ENCODE results near the gene NPAS3. TPM values are rescaled to one million over a fixed set of nuclear protein-coding genes. Genes with fewer than 3 reads are reported as not detected.

NPAS3 gene
- total RNA-seq, 6 experiments from 2014 or later = 0.11 to 0.83 (median 0.21) TPM; not detected in 2

- intact Hi-C loops (cut with DNase I) = no loop called here
- DNase-seq = no peak
- Histone ChIP-seq H3K9me3 (no peaks in the 10 kb centered on the region), H3K4me1 (no peaks in the 10 kb centered on the region), H3K36me3 (no peaks in the 10 kb centered on the region), H3K4me3 (no peak overlapping the region), H3K27me3 (no peaks in the 10 kb centered on the region), H3K27ac (no peak overlapping the region)
- TF ChIP-seq POLR2A (IDR thresholded peaks at IDR 0.05) (no peak), CTCF (IDR thresholded peaks at IDR 0.05) (no peak)
- WGBS (ENCODE audit: insufficient coverage, low coverage, low lambda C conversion rate, missing lambda C conversion rate) = 59% methylated on average over 11 of the region's 11 CpGs
- no peak for ATAC-seq
These were observed 392.7 kb downstream of the NPAS3 start for GRCh38 chr14:33331176-33331949.

DNA sequence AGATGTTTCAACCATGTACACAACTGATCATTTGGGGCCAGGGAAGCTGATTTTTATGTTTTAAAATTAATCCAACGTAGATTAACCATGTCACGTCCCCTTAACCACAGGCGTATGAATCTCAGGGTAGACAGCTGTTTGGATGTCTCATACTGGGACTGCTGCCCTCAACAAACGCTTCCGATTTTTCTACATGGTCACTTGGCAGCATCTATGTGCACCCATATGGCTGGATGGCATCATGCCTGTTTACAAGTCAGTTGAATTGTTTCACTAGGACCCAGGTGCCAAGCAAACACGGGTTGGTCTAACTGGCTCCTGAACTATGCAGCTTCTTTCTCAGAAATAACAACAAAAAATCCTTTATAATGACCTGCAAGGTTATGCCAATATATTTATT, 393.8 kb downstream of the NPAS3 start:
- Histone ChIP-seq H3K36me3 (no peaks in the 10 kb centered on the region), H3K4me1 (no peaks in the 10 kb centered on the region), H3K9me3 (no peaks in the 10 kb centered on the region), H3K27ac (no peak overlapping the region), H3K27me3 (no peaks in the 10 kb centered on the region), H3K4me3 (no peak overlapping the region)
- intact Hi-C loops (cut with DNase I) = no loop called here
- 55% methylated on average over 3 of the region's 6 CpGs for WGBS (ENCODE audit: insufficient coverage, low coverage, low lambda C conversion rate, missing lambda C conversion rate)
- TF ChIP-seq POLR2A (IDR thresholded peaks at IDR 0.05) (no peak), CTCF (IDR thresholded peaks at IDR 0.05) (no peak)
- DNase-seq (no peak), ATAC-seq (no peak)

DNA sequence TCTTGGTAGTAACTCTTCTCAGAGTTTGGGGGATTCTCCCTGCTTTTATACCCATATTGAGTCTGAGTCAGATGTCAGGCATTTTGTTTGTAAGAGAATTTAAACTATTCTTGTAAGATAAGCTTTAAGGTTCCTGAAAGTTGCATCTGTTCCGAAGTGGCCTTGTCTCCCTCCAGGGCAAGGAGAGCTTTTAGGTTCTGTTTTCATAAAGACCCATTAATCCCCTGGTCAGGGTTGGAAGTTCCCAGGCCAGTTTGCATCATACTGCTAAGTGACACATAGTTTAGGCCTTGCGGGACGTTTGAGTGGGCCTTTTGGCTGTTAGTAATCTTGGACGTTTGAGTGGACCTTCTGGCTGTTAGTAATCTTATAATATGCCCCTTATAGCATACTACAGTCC, 396.7 kb downstream of the NPAS3 start:
- no peaks in the 10 kb centered on the region for H3K9me3 ChIP-seq
- WGBS (ENCODE audit: insufficient coverage, low coverage, low lambda C conversion rate, missing lambda C conversion rate) = 31% methylated on average over 4 of the region's 4 CpGs
- DNase-seq (no peak), ATAC-seq (no peak)
- no peak overlapping the region for H3K27ac ChIP-seq
- intact Hi-C loops (cut with DNase I) = no loop called here
- no peak overlapping the region for H3K4me3 ChIP-seq
- H3K4me1 ChIP-seq = no peaks in the 10 kb centered on the region
- H3K36me3 ChIP-seq = no peaks in the 10 kb centered on the region
- H3K27me3 ChIP-seq = no peaks in the 10 kb centered on the region
- TF ChIP-seq POLR2A (IDR thresholded peaks at IDR 0.05) (no peak), CTCF (IDR thresholded peaks at IDR 0.05) (no peak)

DNA sequence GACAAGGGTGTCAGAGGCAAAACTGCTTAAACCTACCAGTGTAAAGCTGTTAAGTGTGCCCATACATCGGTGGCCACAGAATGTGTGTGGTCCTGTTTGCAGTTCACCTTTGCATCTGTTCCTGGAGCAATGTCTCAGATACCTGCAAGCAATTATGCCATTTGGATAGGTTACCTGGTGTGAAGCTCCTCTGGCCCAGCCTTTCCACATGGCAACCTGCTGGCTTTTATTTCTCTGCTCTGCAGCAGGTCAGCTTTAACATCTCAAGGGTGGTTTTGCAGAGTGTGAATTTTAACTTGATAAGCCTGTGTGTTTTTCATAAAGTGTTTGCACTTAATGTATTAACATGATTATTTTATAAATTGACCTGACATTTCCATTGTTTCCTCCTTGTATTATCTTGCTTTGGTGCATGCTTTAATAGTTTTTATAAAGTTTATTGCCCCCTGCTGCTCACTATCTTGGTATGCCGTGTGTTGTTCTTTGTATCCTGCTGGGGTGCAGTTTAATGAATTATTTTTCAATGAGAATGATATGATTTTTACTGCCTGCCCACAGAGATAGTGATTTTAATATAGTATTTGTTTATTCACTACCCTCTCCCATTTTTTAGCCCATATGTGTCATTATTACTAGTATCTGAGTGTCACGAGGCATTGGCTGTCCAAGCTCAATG, 403.8 kb downstream of the NPAS3 start:
- no peak overlapping the region for H3K27ac ChIP-seq
- no peaks in the 10 kb centered on the region for H3K27me3 ChIP-seq
- no peaks in the 10 kb centered on the region for H3K4me1 ChIP-seq
- ATAC-seq = no peak
- H3K9me3 ChIP-seq = no peaks in the 10 kb centered on the region
- no peak for TF ChIP-seq CTCF (IDR thresholded peaks at IDR 0.05)
- H3K36me3 ChIP-seq = no peaks in the 10 kb centered on the region
- DNase-seq = no peak
- intact Hi-C loops (cut with DNase I) = no loop called here
- WGBS (ENCODE audit: insufficient coverage, low coverage, low lambda C conversion rate, missing lambda C conversion rate) = 42% methylated on average over 2 of the region's 3 CpGs
- H3K4me3 ChIP-seq = no peak overlapping the region
